GM23248 (cell line): ENCODE results near the gene TLR9.

Experiments
- EZH2 ChIP-seq: fragments of 200-600 bp; sonication (generic); IDR thresholded peaks from 2 replicates; pipeline ENCODE4 v1.6.1; 2018; ENCODE audit warnings: antibody characterized with exemption, mild to moderate bottlenecking; ENCODE audit not compliant: insufficient read depth, poor library complexity, severe bottlenecking
- EZH2phosphoT487 ChIP-seq: fragments of 200-600 bp; sonication (generic); IDR thresholded peaks from 2 replicates; pipeline ENCODE4 v1.6.1; 2018; ENCODE audit warnings: antibody characterized with exemption, moderate library complexity, mild to moderate bottlenecking, low read depth; ENCODE audit not compliant: insufficient read depth

GRCh38 chr3:52204337-52205073 lies 20.9 kb downstream of the TLR9 start:
- no peak for TF ChIP-seq EZH2
- TF ChIP-seq EZH2phosphoT487 = no peak
